CD8-positive, alpha-beta memory T cell (primary cell): ENCODE results near the gene VAV3. TPM values are rescaled to one million over a fixed set of nuclear protein-coding genes. Genes with fewer than 3 reads are reported as not detected.
A peak's percentile ranks its signal among the peaks of the same experiment; 100 is the strongest.

Experiments used
- CTCF ChIA-PET: fragments of 350-600 bp; sonication (Branson Sonifier 250); formaldehyde crosslinking; loops from one replicate; lab custom pipeline; 2021; ENCODE audit warnings: antibody characterized with exemption; lab: Charles Lee
- POLR2A ChIA-PET: fragments of 350-600 bp; sonication (Branson Sonifier 250); formaldehyde crosslinking; loops from one replicate; lab custom pipeline; 2021; ENCODE audit warnings: antibody characterized with exemption; lab: Charles Lee
- DNase-seq, 5 donors: peaks; one replicate each; pipeline versions ENCODE4 v3.0.0 to v3.0.0-alpha.2; 2020 to 2022; ENCODE audit warnings: mixed read lengths in 1 of 5
- H3K27ac ChIP-seq: one replicate; pipeline ENCODE4 v1.7.0; 2013; ENCODE audit warnings: low read depth, mild to moderate bottlenecking, low read length, moderate library complexity
- H3K27me3 ChIP-seq: 2 replicates; pipeline ENCODE4 v1.7.0; 2013; ENCODE audit warnings: low read length, mild to moderate bottlenecking; ENCODE audit not compliant: insufficient read depth, poor library complexity, severe bottlenecking
- H3K36me3 ChIP-seq: 2 replicates; pipeline ENCODE4 v1.7.0; 2013; ENCODE audit warnings: mild to moderate bottlenecking, low read length, moderate library complexity; ENCODE audit not compliant: insufficient read depth
- H3K4me1 ChIP-seq: 2 replicates; pipeline ENCODE4 v1.7.0; 2013; ENCODE audit warnings: mild to moderate bottlenecking, low read length, moderate library complexity; ENCODE audit not compliant: insufficient read depth
- H3K4me3 ChIP-seq: 2 replicates; pipeline ENCODE4 v1.7.0; 2013; ENCODE audit warnings: mild to moderate bottlenecking, low read length
- H3K9me3 ChIP-seq: 2 replicates; pipeline ENCODE4 v1.7.0; 2013; ENCODE audit warnings: mild to moderate bottlenecking, low read length
- H3K27ac Mint-ChIP-seq, 8 donors: one replicate each; pipeline ENCODE4 v1.8.0; 2020 to 2021; ENCODE audit warnings: mixed read lengths in 8 of 8, mild to moderate bottlenecking in 6 of 8, inconsistent platforms in 3 of 8, moderate library complexity in 3 of 8
- H3K27me3 Mint-ChIP-seq, 2 donors: one replicate each; pipeline ENCODE4 v1.8.0; 2020 to 2021; ENCODE audit warnings: mixed read lengths in 2 of 2, mild to moderate bottlenecking in 1 of 2, moderate library complexity in 1 of 2
- H3K36me3 Mint-ChIP-seq, 3 donors: one replicate each; pipeline ENCODE4 v1.8.0; 2020 to 2021; ENCODE audit warnings: mixed read lengths in 3 of 3, inconsistent platforms in 1 of 3, mild to moderate bottlenecking in 1 of 3
- H3K4me1 Mint-ChIP-seq, 3 donors: one replicate each; pipeline ENCODE4 v1.8.0; 2020 to 2021; ENCODE audit warnings: mixed read lengths in 3 of 3, inconsistent platforms in 1 of 3, mild to moderate bottlenecking in 1 of 3
- H3K4me3 Mint-ChIP-seq, 7 donors: one replicate each; pipeline ENCODE4 v1.8.0; 2020 to 2021; ENCODE audit warnings: mixed read lengths in 7 of 7, mild to moderate bottlenecking in 6 of 7, moderate library complexity in 4 of 7, inconsistent platforms in 2 of 7
- H3K9me3 Mint-ChIP-seq, 5 donors: one replicate each; pipeline ENCODE4 v1.8.0; 2020 to 2022; ENCODE audit warnings: mixed read lengths in 5 of 5, mild to moderate bottlenecking in 3 of 5, moderate library complexity in 2 of 5, inconsistent platforms in 1 of 5
- polyA plus RNA-seq: library from polyadenylated mRNA; unstranded; fragments of 300-500 nt; fragmentation: Illumina TruSeq; gene quantifications from one replicate; pipeline ENCODE4 v1.2.3, GENCODE V29; 2021
- total RNA-seq, 2 experiments: library from RNA; stranded (reverse); gene quantifications; one replicate each; pipeline ENCODE4 v1.2.3, GENCODE V29; 2021

The VAV3 gene
- total and polyA plus RNA-seq, 3 experiments from 2014 or later: 4.4 to 13.7 (median 4.7) TPM

DNA sequence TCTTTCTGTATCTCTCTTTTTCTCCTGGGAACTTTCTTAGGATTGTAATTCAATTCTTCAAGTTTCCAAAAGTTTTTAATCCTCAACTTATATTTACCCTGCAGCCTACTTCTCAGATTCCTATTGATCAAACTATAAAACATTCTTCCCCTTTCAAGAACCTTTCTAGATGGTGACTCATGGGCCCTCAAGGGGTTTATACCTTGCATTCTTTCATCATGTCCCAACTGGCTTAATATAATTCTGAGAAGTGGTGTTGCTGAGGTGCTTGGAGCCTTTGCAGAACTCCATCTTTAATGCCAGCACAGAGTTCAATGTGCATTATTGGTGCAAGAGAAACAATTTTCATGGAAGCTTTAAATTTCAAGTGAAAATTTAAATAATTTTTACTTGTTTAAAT is 273.4 kb downstream of the VAV3 start:
- no peaks in the 10 kb centered on the region for H3K9me3 Mint-ChIP-seq

DNA sequence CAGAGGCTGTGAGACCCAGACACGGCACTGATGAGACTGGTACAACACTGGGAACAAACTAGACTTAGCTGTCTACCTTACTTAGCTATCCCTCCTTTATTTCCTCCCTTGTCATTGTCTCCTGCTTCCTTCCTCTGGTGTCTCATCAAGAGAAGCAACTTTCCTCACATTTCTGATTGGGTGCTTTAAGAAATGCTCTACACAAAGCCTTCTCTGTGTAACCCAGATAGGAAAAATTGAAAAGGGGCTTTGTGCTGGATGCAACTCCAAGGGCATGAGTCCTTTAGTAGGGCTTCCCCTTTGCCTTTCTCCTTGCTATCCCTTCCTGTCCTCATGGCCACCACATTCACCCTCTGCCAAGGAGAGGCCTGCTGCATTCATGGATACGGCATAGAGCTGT is 274.5 kb downstream of the VAV3 start:
- no peak overlapping the region for H3K4me3 ChIP-seq
- no peaks in the 10 kb centered on the region for H3K9me3 Mint-ChIP-seq
- no peaks in the 10 kb centered on the region for H3K9me3 ChIP-seq
- peaks cover 7 to 15% (median 8%) of the 10 kb centered on the region in 3 donors for H3K36me3 Mint-ChIP-seq
- H3K27ac ChIP-seq: no peak overlapping the region
- ChIA-PET CTCF (no interaction called here), POLR2A (no interaction called here)
- peak overlapping the region in 1 of 8 donors; percentile 17 for H3K27ac Mint-ChIP-seq
- H3K36me3 ChIP-seq: no peaks in the 10 kb centered on the region
- H3K4me1 Mint-ChIP-seq: peaks cover 0 to under 1% (median 0%) of the 10 kb centered on the region in 3 donors
- H3K4me1 ChIP-seq: no peaks in the 10 kb centered on the region
- peaks cover 0 to 3% of the 10 kb centered on the region in 2 donors for H3K27me3 Mint-ChIP-seq
- peak overlapping the region in 1 of 7 donors; percentile 16 for H3K4me3 Mint-ChIP-seq
- H3K27me3 ChIP-seq: no peaks in the 10 kb centered on the region
- DNase-seq: no peak

More for the DNA sequence above, 273.4 kb downstream of the VAV3 start:
- Mint-ChIP-seq H3K4me1 (peaks cover 0 to 1% (median 0%) of the 10 kb centered on the region in 3 donors), H3K36me3 (peaks cover 7 to 15% (median 8%) of the 10 kb centered on the region in 3 donors), H3K27me3 (peaks cover 0 to 3% of the 10 kb centered on the region in 2 donors), H3K4me3 (no peak overlapping the region), H3K27ac (no peak overlapping the region)
- no peaks in the 10 kb centered on the region for H3K9me3 ChIP-seq
- POLR2A ChIA-PET: no interaction called here
- H3K27me3 ChIP-seq: no peaks in the 10 kb centered on the region
- H3K4me1 ChIP-seq: no peaks in the 10 kb centered on the region
- no peak overlapping the region for H3K4me3 ChIP-seq
- H3K36me3 ChIP-seq: no peaks in the 10 kb centered on the region
- CTCF ChIA-PET: no interaction called here
- no peak overlapping the region for H3K27ac ChIP-seq
- no peak for DNase-seq

DNA sequence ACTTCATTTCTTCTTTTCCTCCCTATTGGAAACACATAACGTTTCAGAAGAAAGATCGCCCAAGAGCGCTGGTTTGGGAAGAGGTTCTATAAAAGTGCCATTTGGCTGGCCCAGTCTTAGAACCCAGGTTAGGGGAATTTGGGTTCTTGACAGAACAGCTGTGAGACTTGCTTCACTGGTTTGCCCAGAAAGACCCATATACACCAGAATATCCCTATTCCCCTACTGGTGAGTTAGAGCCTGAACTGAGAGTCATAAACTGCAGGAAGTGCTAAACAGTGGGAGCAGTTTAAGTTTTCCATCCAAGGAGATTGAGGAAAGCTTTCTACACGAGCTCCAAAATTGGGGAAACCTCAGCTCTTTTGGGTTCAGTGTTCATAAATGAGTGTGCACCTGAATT is 275.2 kb downstream of the VAV3 start:
- H3K27me3 ChIP-seq: no peaks in the 10 kb centered on the region
- Mint-ChIP-seq H3K36me3 (peaks cover 6 to 10% (median 7%) of the 10 kb centered on the region in 3 donors), H3K27me3 (peaks cover 0 to 3% of the 10 kb centered on the region in 2 donors), H3K27ac (no peak overlapping the region), H3K4me1 (no peaks in the 10 kb centered on the region), H3K9me3 (no peaks in the 10 kb centered on the region), H3K4me3 (no peak overlapping the region)
- H3K36me3 ChIP-seq: no peaks in the 10 kb centered on the region
- H3K27ac ChIP-seq: no peak overlapping the region
- no peak overlapping the region for H3K4me3 ChIP-seq
- H3K4me1 ChIP-seq: no peaks in the 10 kb centered on the region
- DNase-seq: no peak
- H3K9me3 ChIP-seq: no peaks in the 10 kb centered on the region
- POLR2A ChIA-PET: no interaction called here
- CTCF ChIA-PET: no interaction called here

DNA sequence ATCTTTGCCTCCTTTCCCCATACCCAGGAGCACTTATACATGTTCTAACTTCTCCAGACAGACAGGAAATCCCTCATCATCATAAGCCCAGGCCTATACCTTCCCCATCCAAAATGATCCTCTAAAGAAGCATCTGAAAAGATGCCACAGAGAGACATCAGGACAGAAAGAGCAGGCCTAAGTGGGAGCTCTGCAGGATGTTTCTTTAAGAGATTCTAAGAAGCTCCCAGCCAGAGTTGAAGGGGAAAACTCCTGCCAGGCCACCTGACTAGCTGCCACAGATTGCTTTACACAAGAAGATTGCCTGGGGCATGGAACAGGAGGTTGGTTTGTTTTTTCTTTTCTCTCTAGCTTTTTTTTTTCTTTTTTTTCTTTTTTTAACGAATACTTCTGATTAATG is 275.8 kb downstream of the VAV3 start:
- H3K4me1 ChIP-seq: no peaks in the 10 kb centered on the region
- Mint-ChIP-seq H3K4me1 (no peaks in the 10 kb centered on the region), H3K27ac (no peak overlapping the region), H3K4me3 (no peak overlapping the region), H3K27me3 (peaks cover 0 to 3% of the 10 kb centered on the region in 2 donors), H3K9me3 (no peaks in the 10 kb centered on the region), H3K36me3 (peaks cover 4 to 7% (median 7%) of the 10 kb centered on the region in 3 donors)
- H3K27ac ChIP-seq: no peak overlapping the region
- no peaks in the 10 kb centered on the region for H3K9me3 ChIP-seq
- ChIA-PET CTCF (no interaction called here), POLR2A (no interaction called here)
- H3K27me3 ChIP-seq: no peaks in the 10 kb centered on the region
- no peak for DNase-seq
- no peak overlapping the region for H3K4me3 ChIP-seq
- no peaks in the 10 kb centered on the region for H3K36me3 ChIP-seq

DNA sequence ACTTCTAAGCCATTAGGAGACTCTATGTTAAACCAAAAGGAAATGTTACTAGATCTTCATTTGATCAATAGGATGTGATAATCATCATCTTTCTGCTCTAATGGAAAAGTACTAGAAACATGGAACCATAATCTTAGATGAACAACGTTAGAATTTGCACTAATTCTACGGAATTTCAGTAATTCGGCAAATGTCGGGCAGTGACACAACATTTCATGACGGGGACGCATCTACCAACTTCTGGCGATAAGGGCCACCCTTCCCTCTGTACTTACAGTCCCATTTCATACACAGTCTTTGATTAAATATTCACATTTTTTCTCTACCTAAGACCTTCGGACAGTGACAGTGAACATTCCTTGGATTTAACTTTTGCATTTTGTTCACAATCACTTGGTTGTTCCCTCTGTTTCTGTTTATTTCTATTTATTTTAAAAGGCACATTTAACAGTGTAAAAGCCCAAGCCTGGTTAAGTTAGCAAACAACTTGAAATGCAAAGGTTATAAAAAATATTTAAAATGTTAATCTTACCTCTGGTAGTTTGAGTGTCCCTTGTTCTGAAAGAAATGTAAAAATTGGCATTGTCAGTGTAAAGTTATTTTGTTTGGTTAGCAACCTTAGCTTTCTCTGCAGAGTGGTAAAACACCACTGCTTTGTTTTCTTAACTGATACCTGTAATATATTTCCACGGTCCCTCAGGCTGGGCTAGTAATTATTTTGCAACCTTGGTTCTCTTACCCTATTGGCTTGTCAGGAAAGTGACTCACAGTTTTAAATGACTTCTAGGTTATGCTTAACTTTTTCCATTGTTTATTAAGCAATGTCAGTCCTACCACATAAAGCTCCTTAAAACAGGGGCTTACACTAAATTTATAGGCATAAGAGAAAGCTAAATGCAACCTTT is 276.9 kb downstream of the VAV3 start:
- H3K27me3 ChIP-seq: no peaks in the 10 kb centered on the region
- peaks cover 4 to 9% (median 5%) of the 10 kb centered on the region in 3 donors for H3K36me3 Mint-ChIP-seq
- H3K4me1 Mint-ChIP-seq: peaks cover 0 to 2% (median 0%) of the 10 kb centered on the region in 3 donors
- H3K27me3 Mint-ChIP-seq: peaks cover 0 to 3% of the 10 kb centered on the region in 2 donors
- H3K4me1 ChIP-seq: no peaks in the 10 kb centered on the region
- no peak overlapping the region for H3K27ac Mint-ChIP-seq
- POLR2A ChIA-PET: no interaction called here
- no peak overlapping the region for H3K4me3 Mint-ChIP-seq
- no peaks in the 10 kb centered on the region for H3K36me3 ChIP-seq
- CTCF ChIA-PET: no interaction called here
- H3K27ac ChIP-seq: no peak overlapping the region
- no peak for DNase-seq
- H3K9me3 Mint-ChIP-seq: no peaks in the 10 kb centered on the region
- H3K4me3 ChIP-seq: no peak overlapping the region
- H3K9me3 ChIP-seq: no peaks in the 10 kb centered on the region

DNA sequence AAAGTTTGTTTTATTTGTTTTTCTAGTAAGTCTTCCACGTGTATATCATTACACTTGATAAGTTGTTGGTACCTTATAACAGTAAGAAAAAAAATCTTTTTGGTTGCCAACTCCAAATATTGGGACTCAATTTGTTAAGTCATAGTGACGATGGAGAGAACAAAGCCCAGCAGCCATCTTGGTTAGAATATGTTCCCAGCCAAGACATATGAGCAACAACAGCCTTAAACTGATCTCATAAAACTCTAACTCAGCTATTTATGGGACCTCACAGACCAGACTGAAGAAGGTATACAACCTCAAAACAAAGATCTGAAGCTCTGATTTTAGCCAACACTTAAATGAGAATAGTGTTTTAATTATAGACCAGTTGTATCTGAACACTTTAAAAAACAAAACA is 281.3 kb downstream of the VAV3 start:
- Mint-ChIP-seq H3K27ac (no peak overlapping the region), H3K9me3 (no peaks in the 10 kb centered on the region), H3K27me3 (no peaks in the 10 kb centered on the region), H3K4me1 (peaks cover 0 to 2% (median 0%) of the 10 kb centered on the region in 3 donors), H3K4me3 (no peak overlapping the region), H3K36me3 (peaks cover 0 to 2% (median 0%) of the 10 kb centered on the region in 3 donors)
- DNase-seq: no peak
- Histone ChIP-seq H3K4me1 (no peaks in the 10 kb centered on the region), H3K36me3 (no peaks in the 10 kb centered on the region), H3K9me3 (no peaks in the 10 kb centered on the region), H3K27ac (no peak overlapping the region), H3K27me3 (no peaks in the 10 kb centered on the region), H3K4me3 (no peak overlapping the region)
- ChIA-PET POLR2A (no interaction called here), CTCF (no interaction called here)

DNA sequence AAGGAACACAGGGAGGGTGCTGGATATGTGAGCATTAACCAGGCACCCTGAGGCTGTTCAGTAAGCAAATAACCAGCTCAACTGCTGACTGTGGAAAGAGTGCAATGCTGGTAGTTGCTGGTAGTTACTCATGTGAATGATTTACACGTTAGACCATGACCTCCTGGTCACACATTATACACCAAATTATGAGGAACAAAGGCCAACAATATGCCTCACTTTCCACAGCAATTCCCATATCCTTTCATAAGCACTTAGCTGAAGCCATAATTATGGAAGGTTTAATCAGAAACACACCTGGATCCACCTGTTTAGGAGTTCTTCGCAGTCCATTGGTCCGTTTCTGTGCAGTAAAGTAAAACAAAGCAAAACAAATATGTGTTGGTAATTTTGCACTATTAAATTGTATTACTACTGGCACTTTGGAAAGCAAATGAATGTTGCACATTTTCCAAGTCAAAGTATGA is 281.8 kb downstream of the VAV3 start:
- ChIA-PET CTCF (no interaction called here), POLR2A (no interaction called here)
- Histone ChIP-seq H3K9me3 (no peaks in the 10 kb centered on the region), H3K27me3 (no peaks in the 10 kb centered on the region), H3K4me3 (no peak overlapping the region), H3K4me1 (no peaks in the 10 kb centered on the region), H3K27ac (no peak overlapping the region), H3K36me3 (no peaks in the 10 kb centered on the region)
- Mint-ChIP-seq H3K27ac (no peak overlapping the region), H3K4me1 (peaks cover 0 to 2% (median 0%) of the 10 kb centered on the region in 3 donors), H3K4me3 (no peak overlapping the region), H3K9me3 (no peaks in the 10 kb centered on the region), H3K27me3 (no peaks in the 10 kb centered on the region), H3K36me3 (peaks cover 0 to 2% (median 0%) of the 10 kb centered on the region in 3 donors)
- no peak for DNase-seq

DNA sequence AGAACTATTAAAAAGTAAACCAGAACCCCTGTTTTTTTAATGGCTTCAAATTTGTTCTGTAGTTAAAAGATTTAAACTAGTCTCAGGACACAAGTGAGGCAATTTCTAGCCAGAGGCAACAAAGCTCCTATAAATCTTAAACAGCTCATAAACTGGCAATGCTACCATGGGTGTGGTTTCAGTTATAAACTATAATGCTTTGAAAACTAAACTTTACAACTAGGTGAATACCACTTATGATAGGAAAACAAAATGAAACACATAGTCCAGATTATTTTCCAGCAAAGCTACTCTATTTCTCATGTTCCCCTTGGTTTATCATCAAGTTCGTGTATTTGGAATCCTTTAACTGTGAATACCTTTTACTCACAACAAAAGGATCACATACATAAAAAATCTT is 282.5 kb downstream of the VAV3 start:
- Mint-ChIP-seq H3K36me3 (peaks cover 0 to 2% (median 0%) of the 10 kb centered on the region in 3 donors), H3K9me3 (no peaks in the 10 kb centered on the region), H3K27me3 (no peaks in the 10 kb centered on the region), H3K4me3 (no peak overlapping the region), H3K4me1 (peaks cover 0 to 2% (median 0%) of the 10 kb centered on the region in 3 donors), H3K27ac (no peak overlapping the region)
- Histone ChIP-seq H3K27me3 (no peaks in the 10 kb centered on the region), H3K4me3 (no peak overlapping the region), H3K9me3 (no peaks in the 10 kb centered on the region), H3K4me1 (no peaks in the 10 kb centered on the region), H3K36me3 (no peaks in the 10 kb centered on the region), H3K27ac (no peak overlapping the region)
- CTCF ChIA-PET: no interaction called here
- DNase-seq: no peak
- POLR2A ChIA-PET: no interaction called here
